HG03558 (cell line): ENCODE measurements around the gene STK32C.

Experiments
- ATAC-seq: cut with Tn5 transposase; IDR thresholded peaks from one replicate; pipeline ENCODE4 v1.9.1; 2021; ENCODE audit warnings: moderate number of reproducible peaks; ENCODE audit not compliant: unreplicated experiment; ENCODE audit errors: extremely low read depth

Gene STK32C

DNA sequence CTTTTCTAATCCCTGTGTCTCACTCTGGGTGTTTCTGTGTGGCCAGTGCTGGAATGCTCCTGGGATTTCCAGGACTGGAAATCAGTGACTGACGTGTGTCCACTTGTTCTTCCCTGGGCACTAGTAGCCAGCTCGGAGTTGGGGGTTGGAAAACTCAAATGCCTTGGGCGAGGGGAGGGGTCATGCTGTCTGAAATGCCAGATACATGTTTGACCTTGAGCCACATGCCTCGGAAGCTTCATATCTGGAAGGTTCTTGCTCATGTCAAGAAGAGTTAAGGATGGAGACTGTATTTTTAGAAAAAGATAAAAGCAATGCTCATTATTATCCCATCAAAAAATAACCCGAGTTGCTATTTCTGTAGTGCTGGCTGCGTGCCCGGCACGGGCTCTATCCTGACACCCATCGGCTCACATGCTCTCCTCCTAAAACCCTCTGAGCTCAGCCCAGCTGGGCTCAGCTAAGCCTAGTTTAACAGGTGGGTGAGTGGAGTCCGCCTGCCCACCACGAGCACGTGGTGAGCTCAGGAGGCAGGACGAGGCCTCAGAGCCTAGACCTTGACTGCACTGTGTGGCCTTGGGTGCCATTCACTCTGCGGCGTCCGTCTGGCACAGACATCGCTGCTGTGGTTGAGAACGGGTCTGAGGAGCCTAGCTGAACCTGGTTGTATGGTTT is 114.6 kb downstream of the STK32C start:
- no peak for ATAC-seq

DNA sequence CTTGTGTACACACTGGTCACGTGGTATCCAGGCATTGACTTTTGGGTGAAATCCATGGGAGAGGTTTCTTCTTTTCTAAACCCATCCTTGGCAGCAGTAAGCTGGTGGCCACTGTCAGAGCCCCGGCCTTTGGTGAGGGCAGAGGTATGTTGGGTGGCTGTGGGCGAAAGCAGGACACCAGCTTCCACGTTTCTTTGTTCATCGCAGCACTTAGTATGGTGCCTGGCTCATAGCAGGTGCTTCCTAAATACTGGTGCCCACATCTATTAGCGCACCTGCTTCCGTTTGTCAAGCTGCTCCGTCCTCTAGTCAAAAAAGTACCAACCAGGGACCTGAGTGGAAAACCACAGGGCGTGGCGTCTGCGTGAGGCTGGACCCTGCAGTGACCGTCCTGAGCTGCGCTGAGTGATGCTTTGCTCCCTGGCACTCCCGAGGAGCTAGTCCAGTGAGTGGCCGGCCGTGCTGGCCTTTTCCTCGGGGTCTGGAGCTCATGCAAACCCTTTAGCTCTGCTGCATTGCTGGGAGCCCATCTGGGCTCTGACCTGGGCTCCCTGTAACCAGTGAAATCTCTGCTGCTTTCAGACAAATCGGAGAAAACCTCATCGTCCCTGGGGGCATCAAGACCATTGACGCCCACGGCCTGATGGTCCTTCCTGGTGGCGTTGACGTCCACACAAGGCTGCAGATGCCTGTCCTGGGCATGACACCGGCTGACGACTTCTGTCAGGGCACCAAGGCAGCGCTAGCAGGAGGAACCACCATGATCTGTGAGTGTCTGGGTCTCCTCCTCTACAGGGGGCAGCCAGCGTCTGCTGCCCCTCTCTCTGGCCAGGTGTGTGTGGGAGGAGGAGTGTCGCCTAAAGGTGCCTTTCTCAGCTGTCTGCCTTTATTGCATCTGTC is 115.4 kb downstream of the STK32C start:
- ATAC-seq: no peak

DNA sequence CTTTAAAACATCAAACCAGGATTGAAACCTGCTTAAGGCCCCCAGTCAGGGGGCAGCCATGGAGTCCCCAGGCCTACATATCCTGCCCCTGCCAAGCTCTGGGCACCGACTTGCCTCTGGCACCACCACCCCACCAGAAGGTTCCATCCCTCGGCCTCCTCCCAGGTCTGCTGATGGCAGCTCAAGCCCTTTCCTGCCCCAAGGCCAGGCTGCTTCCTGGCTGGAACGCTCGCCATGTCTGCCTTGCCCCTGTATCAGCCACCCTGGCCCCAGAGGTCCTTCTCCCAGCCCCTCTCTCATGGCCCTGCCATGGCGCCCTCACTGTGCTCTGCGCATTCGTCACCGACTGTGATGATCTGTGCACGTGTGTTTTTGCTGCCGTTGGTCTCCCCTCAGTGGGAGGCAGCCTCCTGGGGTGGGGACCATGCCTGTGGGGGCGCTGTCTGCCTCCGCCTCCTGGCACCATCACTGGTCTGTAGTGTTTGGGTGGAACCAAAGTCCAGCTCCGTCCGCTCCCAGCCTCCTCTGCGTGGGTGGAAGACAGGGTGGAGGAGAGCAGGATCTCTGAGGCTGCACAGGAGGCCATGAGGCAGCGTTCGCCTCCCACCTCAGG is 117.8 kb downstream of the STK32C start:
- no peak for ATAC-seq

DNA sequence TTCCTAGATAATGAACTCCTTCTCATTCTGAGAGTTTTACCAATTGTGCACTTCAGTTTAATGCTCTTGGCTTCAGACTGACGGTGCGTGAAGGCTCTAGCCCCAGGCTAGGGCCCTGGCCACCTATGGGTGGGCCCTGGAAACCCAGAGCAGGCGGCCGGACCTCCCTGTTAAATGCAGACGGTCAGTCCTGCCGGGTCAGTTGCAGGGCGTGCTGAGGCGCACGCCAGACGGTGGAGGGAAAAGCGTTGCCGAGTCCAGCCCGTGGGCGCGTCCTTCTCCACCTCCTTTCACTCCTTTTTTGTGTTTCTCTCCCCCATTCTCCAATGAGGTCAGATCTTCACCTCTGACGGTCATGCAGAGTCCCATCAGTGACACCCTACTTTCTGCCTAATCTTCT is 118.7 kb downstream of the STK32C start:
- no peak for ATAC-seq

DNA sequence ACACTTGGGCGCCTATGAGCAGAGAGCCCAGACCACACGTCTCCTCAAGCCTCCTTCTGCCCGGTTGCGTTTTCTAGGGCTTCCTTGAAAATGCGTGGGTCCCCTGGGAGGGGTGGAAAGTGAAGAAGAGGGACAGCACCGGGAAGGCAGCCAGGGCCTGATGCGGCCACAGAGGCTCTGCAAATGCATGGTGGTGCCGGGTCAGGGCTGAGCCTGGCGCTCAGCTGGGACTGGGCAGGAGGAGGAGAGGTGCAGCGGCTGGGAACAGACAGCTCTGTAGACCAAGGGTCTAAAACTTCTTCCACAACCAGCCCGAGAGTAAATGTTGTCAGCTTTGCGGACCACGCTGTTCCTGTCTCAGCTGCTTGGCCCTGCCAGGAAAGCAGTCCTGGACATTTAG is 119.4 kb downstream of the STK32C start:
- no peak for ATAC-seq

DNA sequence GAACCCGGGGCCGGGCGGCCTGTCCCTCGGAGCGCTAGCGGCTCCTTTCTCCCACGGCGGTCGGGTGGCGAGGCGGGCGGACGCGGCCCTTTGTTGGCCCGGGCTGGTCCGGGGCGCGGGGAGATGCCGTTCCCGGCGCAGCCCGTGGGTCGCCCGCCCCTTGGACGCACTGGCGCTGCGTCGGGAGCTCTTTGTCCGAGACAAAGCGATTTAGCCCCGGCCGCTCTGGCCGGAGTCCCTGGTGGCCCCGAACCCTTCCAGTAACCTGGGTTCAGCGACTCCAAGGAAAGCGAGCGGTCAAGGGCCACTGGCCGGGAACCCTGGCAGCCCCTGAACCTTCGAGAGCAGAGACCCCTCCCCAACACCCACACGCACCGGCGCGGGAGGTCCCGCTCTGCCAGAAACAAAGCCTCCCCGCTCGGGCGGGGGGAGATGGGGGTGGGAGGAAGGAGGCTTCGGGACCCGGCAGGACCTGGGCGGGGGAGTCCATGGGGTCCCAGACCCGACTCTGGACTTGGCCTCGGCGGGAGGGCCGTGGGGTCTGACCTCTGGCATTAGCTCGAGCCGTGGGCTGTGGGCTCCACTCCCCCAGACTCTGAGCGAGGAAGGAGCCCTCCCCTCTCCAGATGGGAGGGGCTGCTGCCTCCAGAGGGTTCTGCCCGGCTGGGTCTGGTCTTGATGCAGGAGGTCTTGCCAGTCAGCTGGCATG is 120.2 kb downstream of the STK32C start:
- no peak for ATAC-seq

DNA sequence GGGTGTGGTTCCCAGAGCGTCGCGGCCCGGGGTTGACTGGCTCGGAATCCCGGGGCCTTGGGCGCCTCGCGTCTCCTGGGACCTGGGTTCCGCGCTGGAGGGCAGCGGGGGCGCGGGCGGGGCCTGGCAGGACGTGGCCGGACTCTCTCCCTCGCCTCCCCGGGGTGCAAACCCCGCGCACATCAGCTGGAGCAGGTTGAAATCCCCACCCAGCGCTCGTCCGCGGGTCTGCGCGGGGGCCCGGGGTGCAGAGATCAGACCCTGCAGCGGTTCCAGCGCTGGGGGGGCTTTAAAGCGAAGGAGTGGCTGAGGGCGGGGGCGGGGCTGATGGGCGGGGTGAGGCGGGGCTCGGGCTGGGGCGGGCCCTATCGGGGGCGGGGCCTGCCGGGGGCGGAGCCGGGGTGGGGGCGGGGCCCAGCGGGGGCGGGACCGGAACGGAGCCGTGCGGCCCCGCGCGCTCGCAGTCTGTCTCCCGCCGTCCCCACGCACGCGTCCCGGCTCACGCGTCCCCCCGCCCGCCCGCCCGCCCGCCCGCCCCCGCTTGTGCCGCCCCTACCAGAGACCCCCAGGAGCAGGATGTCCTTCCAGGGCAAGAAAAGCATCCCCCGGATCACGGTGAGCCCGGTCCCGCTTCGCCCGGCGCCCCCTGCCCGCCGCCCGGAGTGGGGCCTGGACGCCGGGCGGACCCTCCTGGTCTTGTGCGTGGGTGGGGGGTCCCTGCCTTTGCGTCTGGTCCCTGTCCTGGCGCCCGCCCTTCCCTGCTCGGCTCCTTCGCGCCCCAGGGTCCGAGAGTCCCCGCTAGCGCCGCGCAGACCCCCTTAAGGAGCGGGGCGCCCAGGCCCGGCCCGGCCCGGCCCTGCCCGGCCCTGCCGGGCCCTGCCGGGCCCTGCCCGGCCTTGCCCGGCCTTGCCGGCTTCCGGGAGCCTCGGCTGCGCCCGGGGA is 121.0 kb downstream of the STK32C start, which contains the start of gene DPYSL4:
Gene DPYSL4, plus strand, starts transcription at position 461 of the 942 bp plus-strand sequence. Its CDS starts 116 bp downstream, at position 577.
- no peak for ATAC-seq

DNA sequence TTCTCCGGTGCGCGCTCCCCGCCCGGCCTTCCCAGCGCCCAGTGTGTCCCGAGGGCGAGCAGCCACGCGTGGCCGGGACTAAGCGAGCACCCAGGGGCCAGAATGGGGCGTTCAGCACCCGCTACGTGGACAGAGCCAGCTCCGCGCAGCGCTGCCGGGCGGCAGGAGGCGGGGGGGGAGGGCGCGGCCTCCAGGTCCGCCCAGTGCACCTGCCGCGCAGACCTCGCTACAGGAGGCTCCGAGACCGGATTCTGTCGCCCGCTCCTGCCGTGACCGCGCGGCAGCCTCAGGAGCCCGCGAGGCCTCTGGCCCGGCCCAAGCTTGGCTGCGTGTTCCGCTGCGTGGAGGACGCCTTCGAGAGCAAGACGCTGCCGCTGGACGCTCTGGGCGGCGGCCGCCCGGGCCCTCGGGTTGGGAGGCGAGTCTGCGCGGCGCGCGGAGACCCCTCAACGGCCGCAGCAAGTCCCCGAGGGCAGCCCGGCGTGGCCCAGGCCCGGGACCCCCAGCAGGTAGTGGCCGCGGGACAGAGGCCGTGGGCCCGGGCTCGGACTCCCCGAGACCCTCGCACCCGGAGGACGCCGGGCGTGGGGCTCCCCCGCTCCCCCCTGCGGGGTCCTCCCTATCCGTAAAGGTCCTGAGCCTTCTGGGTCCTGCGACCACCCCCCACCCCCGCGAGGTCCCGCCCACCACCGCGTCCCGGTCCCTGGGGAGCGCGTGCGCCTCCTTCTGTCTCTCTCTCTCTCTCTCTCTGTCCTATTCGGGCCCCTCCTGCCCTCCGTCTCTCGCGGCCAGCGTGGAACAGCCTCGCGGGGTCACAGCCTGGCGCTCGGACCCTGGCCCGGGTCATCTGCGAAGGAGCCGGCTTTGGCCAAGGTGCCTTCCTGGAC is 121.9 kb downstream of the STK32C start:
- ATAC-seq: no peak

DNA sequence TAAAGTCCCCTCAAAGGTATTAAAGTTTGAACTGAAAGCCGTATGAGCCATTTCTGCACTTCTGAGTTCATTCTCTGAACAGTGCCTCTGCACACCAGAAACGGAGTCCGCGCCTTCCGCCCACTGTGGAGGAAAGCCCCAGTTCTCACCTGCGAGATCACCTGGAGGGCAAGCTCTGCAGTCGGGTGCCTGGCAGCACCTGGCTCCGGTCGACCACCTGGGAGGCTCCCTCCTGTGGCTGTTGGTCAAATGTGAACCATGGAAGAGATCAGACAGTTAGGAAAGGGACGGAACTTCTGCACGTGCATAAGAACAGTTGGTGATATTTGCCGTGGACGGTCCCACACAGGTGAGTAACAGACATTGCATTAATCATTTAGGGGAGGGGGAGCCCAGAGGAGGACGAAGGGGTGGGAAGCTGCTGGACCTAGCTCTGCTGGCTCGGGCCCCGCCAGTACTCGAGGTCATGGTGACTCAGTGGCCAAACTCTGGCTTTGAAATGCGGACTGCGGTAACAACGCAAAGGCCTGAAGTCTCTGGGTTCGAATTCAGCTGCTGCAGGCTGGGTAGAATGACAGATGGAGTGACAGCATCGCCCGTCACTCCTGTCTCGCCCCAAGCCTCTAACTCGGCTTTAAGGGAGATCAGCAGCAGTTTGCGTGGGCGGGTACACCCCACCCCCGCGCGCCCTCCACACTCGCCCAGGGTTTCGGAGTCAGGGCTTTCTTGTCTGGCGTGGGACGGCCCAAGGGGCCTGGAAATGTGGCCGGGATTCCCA is 122.7 kb downstream of the STK32C start:
- no peak for ATAC-seq

DNA sequence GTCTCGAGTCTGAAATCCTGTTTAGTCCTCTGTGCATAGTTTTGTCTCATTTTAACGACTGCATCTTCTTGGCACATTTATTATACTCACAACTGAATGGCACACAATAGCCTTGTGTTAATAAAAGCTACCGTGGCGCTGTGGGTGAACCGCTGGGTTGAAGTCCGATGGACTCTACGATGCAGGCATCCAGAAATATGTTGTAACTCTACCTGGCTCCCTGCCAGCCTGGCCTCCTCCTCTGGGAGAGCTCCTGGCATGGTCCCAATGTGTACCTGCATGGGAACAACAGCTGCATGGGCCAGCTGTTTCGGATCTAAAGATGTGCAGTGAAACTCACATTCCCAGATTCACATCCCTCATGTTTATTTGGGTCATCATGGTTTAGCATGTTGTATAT is 124.7 kb downstream of the STK32C start:
- no peak for ATAC-seq

DNA sequence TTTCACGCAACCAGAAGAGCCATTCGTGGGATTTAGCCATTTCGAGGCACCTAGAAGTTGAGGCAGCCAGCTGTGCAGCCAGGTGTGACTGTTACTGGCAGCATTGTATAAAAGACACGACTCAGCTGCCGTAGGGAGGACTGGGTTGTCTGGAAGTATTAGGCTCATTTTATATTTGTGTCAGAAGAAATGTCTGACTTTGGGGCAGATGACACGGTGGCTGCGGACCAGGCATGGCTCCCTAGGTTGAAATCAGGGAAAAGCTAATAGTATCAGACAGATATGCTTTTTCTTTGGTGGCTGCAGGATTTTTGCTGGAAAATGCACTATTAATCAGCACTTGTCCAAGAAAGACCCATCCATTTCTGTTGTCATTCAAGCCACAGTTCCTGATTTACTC is 125.2 kb downstream of the STK32C start:
- ATAC-seq: no peak

DNA sequence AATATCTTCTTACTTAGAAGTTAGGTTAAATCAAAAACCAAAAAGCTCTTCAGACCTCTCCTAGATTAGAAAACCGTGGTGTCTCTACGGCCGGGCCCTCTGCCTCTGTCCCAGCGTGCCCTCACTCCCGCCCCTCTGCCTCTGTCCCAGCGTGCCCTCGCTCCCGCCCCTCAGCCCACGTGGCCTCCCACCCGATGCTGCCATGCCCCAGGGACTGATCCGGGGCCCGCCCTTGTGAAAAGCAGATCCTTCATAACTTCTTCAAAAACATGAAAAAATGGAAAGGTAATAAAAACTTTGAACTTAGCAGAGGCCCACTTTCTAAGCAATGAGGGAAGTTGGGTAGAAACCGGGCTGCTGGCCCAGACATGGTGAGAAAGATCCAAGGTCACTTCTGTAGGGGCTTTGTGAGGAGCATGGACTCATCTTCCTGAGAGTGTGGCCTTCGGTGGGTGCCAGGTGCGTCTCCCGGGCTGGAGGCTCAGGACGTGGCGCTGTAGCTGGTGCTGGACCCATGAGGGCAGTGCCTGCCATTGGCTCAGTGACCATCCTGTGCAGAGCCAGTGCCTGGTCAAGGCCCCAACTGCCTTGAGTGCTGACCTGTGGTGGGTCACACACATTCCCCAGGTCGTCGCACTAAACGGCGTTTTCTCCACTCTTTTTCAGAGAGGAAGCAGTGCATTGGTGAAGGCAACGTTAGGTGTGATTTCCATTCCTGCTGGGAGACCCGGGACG is 125.9 kb downstream of the STK32C start:
- ATAC-seq: no peak

DNA sequence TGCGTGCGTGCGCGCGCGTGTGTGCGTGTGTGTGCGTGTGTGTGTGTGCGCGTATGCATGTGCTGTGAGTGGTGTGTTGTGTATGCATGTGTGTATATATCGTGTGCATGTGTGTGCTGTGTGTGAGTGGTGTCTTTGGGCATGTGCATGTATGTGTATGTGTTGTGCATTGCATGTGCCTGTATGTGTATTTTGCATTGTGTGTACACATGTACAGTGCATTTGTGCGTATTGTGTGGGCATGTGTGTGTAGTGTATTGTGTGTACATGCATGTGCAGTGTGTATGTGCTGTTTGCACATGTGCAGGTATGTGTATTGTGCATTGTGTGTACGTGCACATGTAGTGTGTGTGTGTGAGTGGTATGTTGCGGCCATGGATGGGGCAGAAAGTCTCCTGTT is 127.0 kb downstream of the STK32C start:
- no peak for ATAC-seq

DNA sequence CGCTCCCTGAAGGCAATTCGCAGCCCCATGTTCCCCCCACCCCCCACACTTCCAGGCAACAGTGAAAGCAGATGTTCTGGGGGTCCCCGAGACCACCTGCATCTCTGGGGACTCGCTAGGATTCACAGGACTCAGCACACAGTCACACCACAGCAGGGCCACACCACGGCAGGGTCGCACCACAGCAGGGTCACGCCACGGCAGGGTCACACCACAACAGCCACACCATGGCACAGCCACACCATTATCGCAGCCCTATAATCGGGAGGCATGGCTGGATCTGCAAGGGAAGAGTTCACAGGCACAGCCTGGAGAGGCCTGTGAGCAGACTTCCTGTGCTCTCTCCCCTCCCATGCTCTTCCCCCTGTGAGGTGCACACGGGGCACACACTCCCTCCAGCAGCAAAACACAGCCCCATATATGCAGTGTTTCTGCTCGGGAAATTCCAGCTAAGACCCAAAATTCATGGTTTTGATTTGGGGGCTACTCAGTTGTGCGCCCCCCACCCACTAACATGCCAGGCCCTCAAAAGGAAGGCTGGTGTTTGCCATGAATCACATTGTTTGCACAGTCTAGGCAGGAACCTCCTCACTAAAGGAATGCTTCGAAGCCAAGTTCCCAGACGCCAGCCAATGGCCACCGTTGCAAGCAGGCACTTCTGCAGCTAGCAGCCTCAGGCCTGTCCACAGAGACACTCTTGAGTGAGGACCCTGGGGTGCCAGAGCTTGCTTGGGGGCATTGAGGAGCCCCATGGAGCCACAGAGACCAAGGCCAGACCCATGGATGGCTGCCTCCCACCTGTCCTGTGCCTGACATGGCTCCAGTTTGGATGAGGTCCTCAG is 128.0 kb downstream of the STK32C start:
- no peak for ATAC-seq

DNA sequence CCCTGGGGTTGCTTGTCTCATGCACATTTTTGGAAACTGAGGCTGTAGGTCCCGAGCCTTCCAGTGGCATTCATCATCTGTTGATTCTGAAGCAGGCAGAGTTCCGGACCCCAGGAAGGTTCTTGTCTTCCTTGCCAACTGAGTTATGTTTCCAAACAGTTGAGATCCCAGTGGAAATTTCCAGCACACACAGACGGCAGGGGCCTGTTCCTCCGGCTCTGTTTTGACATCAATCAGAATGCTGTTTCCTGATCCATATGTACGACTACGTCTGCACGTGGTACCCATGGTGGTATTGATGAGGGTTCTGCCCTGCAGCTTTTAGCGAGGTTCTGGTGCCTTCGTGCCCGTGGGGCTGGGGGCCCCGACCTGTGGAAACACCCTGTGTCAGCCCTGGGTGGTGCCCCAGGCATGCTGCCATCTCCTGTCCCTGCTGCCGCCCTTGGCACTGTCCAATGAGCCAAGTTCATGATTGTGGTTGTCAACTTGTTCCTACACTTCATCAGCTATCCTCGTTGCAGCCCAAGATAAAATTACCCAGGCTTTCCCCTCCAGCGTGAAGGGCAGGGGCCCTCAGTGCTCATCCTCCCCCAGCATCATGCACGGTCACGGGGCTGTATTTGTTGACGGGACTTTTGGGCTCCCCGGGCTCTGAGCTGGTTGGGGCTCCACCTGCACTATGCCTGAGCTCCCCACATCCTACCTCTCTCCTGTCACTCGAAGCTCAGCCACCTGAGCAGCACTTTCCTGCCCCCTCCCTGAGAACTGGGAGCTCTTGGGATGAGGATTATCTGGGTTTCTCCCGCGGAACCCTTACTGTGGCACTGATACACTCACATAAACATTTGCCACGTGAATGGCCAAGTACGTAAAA is 128.8 kb downstream of the STK32C start:
- ATAC-seq: no peak
